Activated CD4-positive, alpha-beta T cell treated with anti-CD3 and anti-CD28 coated beads, Interleukin-2, amount 50 U/mL, for 1 hour (primary cell): ENCODE results near the gene VAPB.

Experiments used
- DNase-seq: peaks from one replicate; pipeline ENCODE4 v3.0.0-alpha.2; 2020

The VAPB gene

GRCh38 chr20:58381627-58382026, 7.4 kb upstream of the VAPB start:
- no peak for DNase-seq

- DNase-seq = no peak
Observed at GRCh38 chr20:58382096-58382495, 6.9 kb upstream of the VAPB start.

- DNase-seq = no peak
Observed at GRCh38 chr20:58384821-58385220, 4.2 kb upstream of the VAPB start.

- no peak for DNase-seq
Observed at GRCh38 chr20:58388028-58388601, 914 bp upstream of the VAPB start.

- no peak for DNase-seq
Observed at GRCh38 chr20:58389324-58389967, 417 bp downstream of the VAPB start.

GRCh38 chr20:58389968-58390658, 1.1 kb downstream of the VAPB start:
- no peak for DNase-seq

- no peak for DNase-seq
Observed at GRCh38 chr20:58390659-58391035, 1.6 kb downstream of the VAPB start.

- no peak for DNase-seq
Observed at GRCh38 chr20:58392286-58392685, 3.3 kb downstream of the VAPB start.

GRCh38 chr20:58393299-58393698, 4.3 kb downstream of the VAPB start:
- DNase-seq = no peak

GRCh38 chr20:58394801-58395200, 5.8 kb downstream of the VAPB start:
- DNase-seq = no peak

- no peak for DNase-seq
Observed at GRCh38 chr20:58395604-58396003, 6.6 kb downstream of the VAPB start.

- no peak for DNase-seq
Observed at GRCh38 chr20:58397429-58397828, 8.4 kb downstream of the VAPB start.

- DNase-seq = no peak
Observed at GRCh38 chr20:58398254-58398653, 9.2 kb downstream of the VAPB start.

- no peak for DNase-seq
Observed at GRCh38 chr20:58399926-58400325, 10.9 kb downstream of the VAPB start.

- no peak for DNase-seq
Observed at GRCh38 chr20:58401162-58401561, 12.1 kb downstream of the VAPB start.

GRCh38 chr20:58402305-58402704, 13.3 kb downstream of the VAPB start:
- DNase-seq = no peak

- DNase-seq = no peak
Observed at GRCh38 chr20:58402827-58403226, 13.8 kb downstream of the VAPB start.

GRCh38 chr20:58403272-58403671, 14.2 kb downstream of the VAPB start:
- no peak for DNase-seq

- DNase-seq = no peak
Observed at GRCh38 chr20:58405504-58406291, 16.7 kb downstream of the VAPB start.

GRCh38 chr20:58406422-58407001, 17.5 kb downstream of the VAPB start:
- DNase-seq = no peak

- no peak for DNase-seq
Observed at GRCh38 chr20:58407201-58407873, 18.3 kb downstream of the VAPB start.

- DNase-seq = no peak
Observed at GRCh38 chr20:58407966-58408557, 19.0 kb downstream of the VAPB start.
